Mammary epithelial cell (primary cell): ENCODE data around the gene COPRS.

Experiments used
- CTCF ChIP-seq, 2 donors: IDR thresholded peaks in 1 of 2; conservative IDR thresholded peaks in 1 of 2; 2 replicates each; pipeline ENCODE4 v1.5.1; 2011 to 2012; ENCODE audit warnings: inconsistent platforms in 2 of 2, low read length in 2 of 2, mild to moderate bottlenecking in 2 of 2, control low read depth in 1 of 2, low read depth in 1 of 2; ENCODE audit not compliant: insufficient read depth in 1 of 2; ENCODE audit errors: extremely low read depth in 1 of 2
- EZH2 ChIP-seq: IDR thresholded peaks from 2 replicates; pipeline ENCODE4 v1.6.1; 2012; ENCODE audit warnings: low read length, inconsistent platforms, borderline replicate concordance

GRCh38 chr17:31820691-31821435 lies 38.2 kb downstream of the COPRS start:
- no peak for TF ChIP-seq CTCF (conservative IDR thresholded peaks at IDR 0.05 in 1 of 2, IDR thresholded peaks at IDR 0.05 in 1 of 2; ENCODE audit: extremely low read depth in 1 of 2, insufficient read depth in 1 of 2, low read depth in 1 of 2, low read length in 2 of 2)
- TF ChIP-seq EZH2 = no peak
